KMS-11 (cell line): ENCODE data around the gene HDDC3.

Experiments used
- H2AFZ ChIP-seq: fragments of 200-600 bp; sonication (generic); 2 replicates; pipeline ENCODE4 v1.6.1; 2016; ENCODE audit warnings: antibody characterized with exemption, mixed run types, low read depth
- H3K27ac ChIP-seq: fragments of 200-600 bp; sonication (generic); 2 replicates; pipeline ENCODE4 v1.6.1; 2016; ENCODE audit warnings: mild to moderate bottlenecking, mixed run types
- H3K27me3 ChIP-seq: fragments of 200-600 bp; sonication (generic); 2 replicates; pipeline ENCODE4 v1.6.1; 2017; ENCODE audit warnings: mild to moderate bottlenecking, low read depth, mixed run types, moderate library complexity; ENCODE audit not compliant: insufficient read depth
- H3K36me3 ChIP-seq: fragments of 200-600 bp; sonication (generic); 2 replicates; pipeline ENCODE4 v1.6.1; 2017; ENCODE audit warnings: mild to moderate bottlenecking, mixed run types; ENCODE audit not compliant: insufficient read depth
- H3K4me1 ChIP-seq: fragments of 200-600 bp; sonication (generic); 2 replicates; pipeline ENCODE4 v1.6.1; 2016; ENCODE audit warnings: mild to moderate bottlenecking, low read depth, mixed run types; ENCODE audit not compliant: poor library complexity, severe bottlenecking
- H3K4me2 ChIP-seq: fragments of 200-600 bp; sonication (generic); 2 replicates; pipeline ENCODE4 v1.7.0; 2016; ENCODE audit warnings: mild to moderate bottlenecking, mixed run types
- H3K4me3 ChIP-seq: fragments of 200-600 bp; sonication (generic); IDR thresholded peaks from 2 replicates; pipeline ENCODE4 v1.6.1; 2017; ENCODE audit warnings: low read depth, low read length, mixed read lengths; ENCODE audit not compliant: insufficient read depth
- H3K79me2 ChIP-seq: fragments of 200-600 bp; sonication (generic); 2 replicates; pipeline ENCODE4 v1.6.1; 2016; ENCODE audit warnings: low read depth, mixed run types; ENCODE audit not compliant: insufficient read depth
- H3K9ac ChIP-seq: fragments of 200-600 bp; sonication (generic); 2 replicates; pipeline ENCODE4 v1.6.1; 2016; ENCODE audit warnings: mild to moderate bottlenecking, mixed run types
- H4K20me1 ChIP-seq: fragments of 200-600 bp; sonication (generic); 2 replicates; pipeline ENCODE4 v1.6.1; 2016; ENCODE audit warnings: mild to moderate bottlenecking, mixed run types; ENCODE audit not compliant: insufficient read depth
- CTCF ChIP-seq: fragments of 200-600 bp; sonication (generic); conservative IDR thresholded peaks from 2 replicates; pipeline ENCODE4 v1.6.1; 2017; ENCODE audit warnings: low read depth, mild to moderate bottlenecking, antibody characterized with exemption, low read length, moderate library complexity, mixed read lengths

HDDC3 gene

GRCh38 chr15:90959894-90960293 is 27.5 kb upstream of the HDDC3 start:
- H3K4me1 ChIP-seq = no peaks in the 10 kb centered on the region
- H3K27me3 ChIP-seq = no peaks in the 10 kb centered on the region
- H3K4me2 ChIP-seq = no peak overlapping the region
- no peak for TF ChIP-seq CTCF
- H2AFZ ChIP-seq = no peak overlapping the region
- H4K20me1 ChIP-seq = no peaks in the 10 kb centered on the region
- H3K79me2 ChIP-seq = peaks cover 15% of the 10 kb centered on the region; the same call in 1 of the 2 replicates
- H3K9ac ChIP-seq = no peak overlapping the region
- H3K4me3 ChIP-seq = no peak overlapping the region
- H3K27ac ChIP-seq = no peak overlapping the region
- no peaks in the 10 kb centered on the region; the same call in 1 of the 2 replicates for H3K36me3 ChIP-seq

- Histone ChIP-seq H4K20me1 (no peaks in the 10 kb centered on the region), H3K4me3 (no peak overlapping the region), H3K79me2 (peaks cover 15% of the 10 kb centered on the region; the same call in 1 of the 2 replicates), H3K4me1 (peaks cover 3% of the 10 kb centered on the region), H3K36me3 (no peaks in the 10 kb centered on the region; the same call in 1 of the 2 replicates), H2AFZ (no peak overlapping the region), H3K27ac (no peak overlapping the region), H3K27me3 (no peaks in the 10 kb centered on the region), H3K9ac (no peak overlapping the region), H3K4me2 (no peak overlapping the region)
- no peak for TF ChIP-seq CTCF
Observed at GRCh38 chr15:90959028-90959595, 26.8 kb upstream of the HDDC3 start.

GRCh38 chr15:90957791-90958190 is 25.4 kb upstream of the HDDC3 start:
- Histone ChIP-seq H3K4me2 (no peak overlapping the region), H3K27me3 (no peaks in the 10 kb centered on the region), H4K20me1 (no peaks in the 10 kb centered on the region), H3K9ac (no peak overlapping the region), H2AFZ (no peak overlapping the region), H3K27ac (no peak overlapping the region), H3K79me2 (peaks cover 15% of the 10 kb centered on the region; the same call in 1 of the 2 replicates), H3K36me3 (no peaks in the 10 kb centered on the region; the same call in 1 of the 2 replicates), H3K4me1 (peaks cover 3% of the 10 kb centered on the region), H3K4me3 (no peak overlapping the region)
- TF ChIP-seq CTCF = no peak

- peaks cover 3% of the 10 kb centered on the region for H3K4me1 ChIP-seq
- no peaks in the 10 kb centered on the region for H4K20me1 ChIP-seq
- no peaks in the 10 kb centered on the region; the same call in 1 of the 2 replicates for H3K36me3 ChIP-seq
- no peak overlapping the region for H3K4me2 ChIP-seq
- no peaks in the 10 kb centered on the region for H3K27me3 ChIP-seq
- peaks cover 15% of the 10 kb centered on the region; the same call in 1 of the 2 replicates for H3K79me2 ChIP-seq
- TF ChIP-seq CTCF = no peak
- H3K4me3 ChIP-seq = no peak overlapping the region
- no peak overlapping the region for H3K9ac ChIP-seq
- H3K27ac ChIP-seq = no peak overlapping the region
- H2AFZ ChIP-seq = no peak overlapping the region
Observed at GRCh38 chr15:90957031-90957790, 24.9 kb upstream of the HDDC3 start.
